Measurements from ENCODE around the gene LSAMP.

DNA sequence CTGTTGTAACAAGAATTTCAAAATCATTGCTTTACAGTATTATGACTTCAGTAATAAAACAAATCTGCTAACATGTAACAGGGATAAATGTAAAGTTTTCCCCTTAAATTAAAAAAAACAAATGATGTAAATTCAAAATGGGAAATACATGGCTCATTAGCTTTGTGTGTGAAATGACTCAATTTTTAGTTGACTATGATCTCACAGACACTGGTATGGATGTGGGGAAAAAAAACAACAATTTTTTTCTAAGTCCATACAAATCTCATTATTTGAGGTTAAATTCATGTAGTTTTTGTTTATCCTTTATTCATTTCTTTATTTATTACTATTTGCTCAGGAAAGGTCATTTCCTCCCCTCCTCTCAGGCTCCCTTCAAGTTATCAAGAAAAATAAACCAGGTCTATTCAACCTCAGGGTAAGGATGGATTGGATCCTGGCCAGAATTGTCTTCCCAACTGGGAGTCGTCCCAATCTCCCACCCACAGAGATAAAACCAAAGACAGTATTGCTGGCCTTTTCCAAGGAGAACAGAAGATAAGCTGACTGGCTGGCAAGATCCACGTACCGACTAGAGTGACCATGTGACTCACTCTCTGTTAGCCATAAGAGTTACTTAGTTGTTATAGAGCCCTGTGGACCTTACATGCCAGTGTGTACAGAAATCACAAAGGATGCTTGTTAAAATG is 448.7 kb downstream of the LSAMP start:
- no peak for TF ChIP-seq POLR2A (IDR thresholded peaks at IDR 0.05)
- TF ChIP-seq, protein P1, sequence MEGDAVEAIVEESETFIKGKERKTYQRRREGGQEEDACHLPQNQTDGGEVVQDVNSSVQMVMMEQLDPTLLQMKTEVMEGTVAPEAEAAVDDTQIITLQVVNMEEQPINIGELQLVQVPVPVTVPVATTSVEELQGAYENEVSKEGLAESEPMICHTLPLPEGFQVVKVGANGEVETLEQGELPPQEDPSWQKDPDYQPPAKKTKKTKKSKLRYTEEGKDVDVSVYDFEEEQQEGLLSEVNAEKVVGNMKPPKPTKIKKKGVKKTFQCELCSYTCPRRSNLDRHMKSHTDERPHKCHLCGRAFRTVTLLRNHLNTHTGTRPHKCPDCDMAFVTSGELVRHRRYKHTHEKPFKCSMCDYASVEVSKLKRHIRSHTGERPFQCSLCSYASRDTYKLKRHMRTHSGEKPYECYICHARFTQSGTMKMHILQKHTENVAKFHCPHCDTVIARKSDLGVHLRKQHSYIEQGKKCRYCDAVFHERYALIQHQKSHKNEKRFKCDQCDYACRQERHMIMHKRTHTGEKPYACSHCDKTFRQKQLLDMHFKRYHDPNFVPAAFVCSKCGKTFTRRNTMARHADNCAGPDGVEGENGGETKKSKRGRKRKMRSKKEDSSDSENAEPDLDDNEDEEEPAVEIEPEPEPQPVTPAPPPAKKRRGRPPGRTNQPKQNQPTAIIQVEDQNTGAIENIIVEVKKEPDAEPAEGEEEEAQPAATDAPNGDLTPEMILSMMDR (IDR thresholded peaks at IDR 0.05): no peak
